ENCODE results near the gene HYAL1. TPM values are rescaled to one million over a fixed set of nuclear protein-coding genes. Genes with fewer than 3 reads are reported as not detected.
A peak's percentile ranks its signal among the peaks of the same experiment; 100 is the strongest.

Gene HYAL1
- polyA plus RNA-seq, 2 of the 4 experiments (the other 2 are of a cell fraction), result 0.62 to 1.1 TPM

GRCh38 chr3:50324351-50325112, 21.2 kb upstream of the HYAL1 start:
- POLR2A ChIA-PET, result interaction anchor here (1.0 kb wide), 2 partner anchors 13 to 44 kb away, joined by 4 to 7 read pairs; no protein-coding TSS in a partner anchor
- no peak overlapping the region for H3K4me2 ChIP-seq
- no peak overlapping the region for H3K27ac ChIP-seq
- ATAC-seq, result peak; percentile 47 to 67; a peak in 5 of 6 replicates
- H3K4me1 ChIP-seq, result peaks cover 28% of the 10 kb centered on the region
- CTCF ChIA-PET, result interaction anchor here (0.5 to 5.1 kb wide), 28 partner anchors 10 to 322 kb away, joined by 3 to 56 read pairs (median 4); partner anchors contain the start of genes GNAI2, GNAT1, HYAL1 and HYAL3
- no peak for TF ChIP-seq SREBF2 (IDR thresholded peaks at IDR 0.05)
- no peak for TF ChIP-seq HEYL (CRISPR knock-in tag; IDR thresholded peaks at IDR 0.05)
- peak; percentile 63 for TF ChIP-seq CTCF (IDR thresholded peaks at IDR 0.05)
- no peak for TF ChIP-seq BCL3 (IDR thresholded peaks at IDR 0.05)
- TF ChIP-seq RAD21 (conservative IDR thresholded peaks at IDR 0.05 in 1 of 2, IDR thresholded peaks at IDR 0.05 in 1 of 2), result peak; percentile 63 to 75
- TF ChIP-seq RFX5 (IDR thresholded peaks at IDR 0.05), result no peak
- TF ChIP-seq SMC3 (IDR thresholded peaks at IDR 0.05), result peak; percentile 55
- no peak for FAIRE-seq
- H3K9me3 ChIP-seq, result no peaks in the 10 kb centered on the region
- peak; percentile 73 to 78 for DNase-seq (ENCODE audit: low read depth in 1 of 2, low spot score in 1 of 2)
- 0% methylated on average over 1 of the region's 4 CpGs for WGBS (ENCODE audit: missing lambda C conversion rate)
- no peak overlapping the region for H3K4me3 ChIP-seq

GRCh38 chr3:50323614-50324199, 20.3 kb upstream of the HYAL1 start:
- H3K4me2 ChIP-seq, result no peak overlapping the region
- POLR2A ChIA-PET, result interaction anchor here (1.0 kb wide), 1 partner anchor 14 kb away, joined by 4 read pairs; no protein-coding TSS in a partner anchor
- H3K4me1 ChIP-seq, result peaks cover 26% of the 10 kb centered on the region
- no peaks in the 10 kb centered on the region for H3K9me3 ChIP-seq
- no peak overlapping the region for H3K4me3 ChIP-seq
- FAIRE-seq, result no peak
- no peak for DNase-seq (ENCODE audit: low read depth in 1 of 2, low spot score in 1 of 2)
- H3K27ac ChIP-seq, result no peak overlapping the region
- CTCF ChIA-PET, result interaction anchor here (0.5 to 5.1 kb wide), 26 partner anchors 9 to 321 kb away, joined by 3 to 56 read pairs (median 5); partner anchors contain the start of genes GNAT1, HYAL1, HYAL3 and IFRD2
- whole genome bisulfite sequencing (ENCODE audit: missing lambda C conversion rate), result 100% methylated on average over 1 of the region's 5 CpGs
- no peak for ATAC-seq
- TF ChIP-seq CHD4 (IDR thresholded peaks at IDR 0.05; ENCODE audit: borderline replicate concordance) (no peak), EHMT2 (IDR thresholded peaks at IDR 0.05; ENCODE audit: low read depth) (no peak), RAD21 (conservative IDR thresholded peaks at IDR 0.05 in 1 of 2, IDR thresholded peaks at IDR 0.05 in 1 of 2) (no peak), EHF (CRISPR knock-in tag; IDR thresholded peaks at IDR 0.05) (no peak), ZFP36 (IDR thresholded peaks at IDR 0.05; ENCODE audit: borderline replicate concordance, partially characterized antibody) (no peak), CHD2 (IDR thresholded peaks at IDR 0.05; ENCODE audit: low read length, partially characterized antibody) (no peak), TP53 (CRISPR knock-in tag; IDR thresholded peaks at IDR 0.05) (no peak), ATOH8 (CRISPR knock-in tag; IDR thresholded peaks at IDR 0.05; ENCODE audit: low read depth) (no peak), ELK1 (IDR thresholded peaks at IDR 0.05; ENCODE audit: low read depth, low read length) (no peak), MAZ (IDR thresholded peaks at IDR 0.05; ENCODE audit: borderline replicate concordance, low read depth, low read length) (no peak), ZNF302 (CRISPR knock-in tag; IDR thresholded peaks at IDR 0.05) (no peak), SREBF2 (IDR thresholded peaks at IDR 0.05) (no peak), CTCF (IDR thresholded peaks at IDR 0.05) (no peak), FOXS1 (CRISPR knock-in tag; IDR thresholded peaks at IDR 0.05) (no peak), JUNB (IDR thresholded peaks at IDR 0.05) (no peak), BCL3 (IDR thresholded peaks at IDR 0.05) (no peak)
- TF ChIP-seq, protein P1, sequence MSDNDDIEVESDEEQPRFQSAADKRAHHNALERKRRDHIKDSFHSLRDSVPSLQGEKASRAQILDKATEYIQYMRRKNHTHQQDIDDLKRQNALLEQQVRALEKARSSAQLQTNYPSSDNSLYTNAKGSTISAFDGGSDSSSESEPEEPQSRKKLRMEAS (IDR thresholded peaks at IDR 0.05), result no peak
- TF ChIP-seq, protein P2, sequence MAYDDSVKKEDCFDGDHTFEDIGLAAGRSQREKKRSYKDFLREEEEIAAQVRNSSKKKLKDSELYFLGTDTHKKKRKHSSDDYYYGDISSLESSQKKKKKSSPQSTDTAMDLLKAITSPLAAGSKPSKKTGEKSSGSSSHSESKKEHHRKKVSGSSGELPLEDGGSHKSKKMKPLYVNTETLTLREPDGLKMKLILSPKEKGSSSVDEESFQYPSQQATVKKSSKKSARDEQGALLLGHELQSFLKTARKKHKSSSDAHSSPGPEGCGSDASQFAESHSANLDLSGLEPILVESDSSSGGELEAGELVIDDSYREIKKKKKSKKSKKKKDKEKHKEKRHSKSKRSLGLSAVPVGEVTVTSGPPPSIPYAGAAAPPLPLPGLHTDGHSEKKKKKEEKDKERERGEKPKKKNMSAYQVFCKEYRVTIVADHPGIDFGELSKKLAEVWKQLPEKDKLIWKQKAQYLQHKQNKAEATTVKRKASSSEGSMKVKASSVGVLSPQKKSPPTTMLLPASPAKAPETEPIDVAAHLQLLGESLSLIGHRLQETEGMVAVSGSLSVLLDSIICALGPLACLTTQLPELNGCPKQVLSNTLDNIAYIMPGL (CRISPR knock-in tag; IDR thresholded peaks at IDR 0.05; ENCODE audit: borderline replicate concordance), result no peak
